Epidermal melanocyte (primary cell): Measurements from ENCODE around the gene RBFOX2.
"Not testable (repeated sequence)": the region's sequence is repeated elsewhere in the genome, so short reads cannot be mapped to it uniquely, and the experiment has no call there.

Experiments used
- DNase-seq: peaks from one replicate; pipeline ENCODE4 v3.0.0; 2011; ENCODE audit warnings: low spot score; ENCODE audit not compliant: insufficient read length

RBFOX2 gene

DNA sequence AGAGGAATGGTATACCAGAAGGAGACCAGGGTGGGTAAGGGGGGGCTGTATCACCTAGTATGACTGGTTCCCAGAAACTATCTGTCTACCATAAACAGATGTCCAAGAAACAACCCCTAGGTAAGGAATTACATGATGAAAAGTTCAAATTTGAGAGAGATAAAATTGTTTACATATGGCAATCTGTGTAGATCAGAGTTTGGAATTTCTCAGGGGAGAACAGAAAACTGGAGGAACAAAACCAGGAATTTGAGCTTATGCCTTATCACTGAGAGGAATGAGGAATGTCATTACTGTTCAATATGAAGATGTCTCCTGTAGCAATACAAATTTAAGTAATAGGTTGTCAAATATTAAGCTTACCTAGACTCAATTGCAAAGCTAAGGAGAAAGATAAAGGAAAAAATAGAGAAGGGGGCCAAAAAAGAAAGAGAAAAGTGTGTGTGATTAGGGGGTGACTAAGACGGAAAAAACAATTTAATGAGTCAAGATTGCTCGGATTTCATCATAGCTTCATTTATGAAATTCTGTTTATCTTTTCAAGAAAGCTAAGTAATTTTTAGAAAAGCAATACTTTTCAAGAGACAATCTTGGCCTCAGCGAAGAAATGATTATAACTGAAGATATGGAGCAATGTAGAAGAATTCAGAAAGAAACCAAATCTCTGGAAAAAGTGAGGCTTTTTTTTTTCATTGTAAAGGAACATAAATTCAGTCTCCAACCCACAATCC lies 193.2 kb downstream of the RBFOX2 start:
- no peak for DNase-seq

DNA sequence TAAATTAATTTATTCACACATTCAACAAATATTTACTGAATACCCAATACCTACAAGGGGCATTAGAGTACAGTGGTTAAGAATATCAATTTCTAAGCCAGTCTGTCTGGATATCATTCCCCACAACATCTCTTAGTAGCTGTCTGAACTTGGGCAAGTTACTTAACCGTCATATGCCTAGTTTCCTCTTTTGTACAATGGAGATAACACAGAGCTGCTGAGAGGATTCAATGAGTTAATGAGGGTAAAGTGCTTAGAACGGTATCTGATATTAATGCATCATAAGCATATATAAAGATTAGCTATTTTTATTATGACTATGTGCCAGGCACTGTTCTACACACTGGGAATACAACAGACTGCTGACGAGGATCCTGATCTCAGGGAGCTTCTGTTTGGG lies 194.6 kb downstream of the RBFOX2 start:
- DNase-seq: no peak

DNA sequence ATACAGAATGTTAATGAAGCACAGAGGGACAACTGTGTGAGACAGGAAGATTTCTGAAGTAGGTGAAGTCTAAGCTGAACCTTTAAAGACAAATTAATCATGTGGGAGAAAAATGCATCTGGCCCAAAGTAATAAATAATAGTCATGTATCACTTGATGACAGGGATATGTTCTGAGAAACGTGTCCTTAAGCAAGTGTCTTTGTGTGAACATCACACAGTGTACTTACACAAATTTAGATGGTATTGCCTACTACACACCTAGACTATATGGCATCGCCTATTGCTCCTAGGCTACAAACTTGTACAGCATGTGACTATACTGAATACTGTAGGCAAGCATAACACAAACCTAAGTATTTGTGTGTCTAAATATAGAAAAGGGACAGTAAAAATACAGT lies 198.3 kb downstream of the RBFOX2 start:
- no peak for DNase-seq

DNA sequence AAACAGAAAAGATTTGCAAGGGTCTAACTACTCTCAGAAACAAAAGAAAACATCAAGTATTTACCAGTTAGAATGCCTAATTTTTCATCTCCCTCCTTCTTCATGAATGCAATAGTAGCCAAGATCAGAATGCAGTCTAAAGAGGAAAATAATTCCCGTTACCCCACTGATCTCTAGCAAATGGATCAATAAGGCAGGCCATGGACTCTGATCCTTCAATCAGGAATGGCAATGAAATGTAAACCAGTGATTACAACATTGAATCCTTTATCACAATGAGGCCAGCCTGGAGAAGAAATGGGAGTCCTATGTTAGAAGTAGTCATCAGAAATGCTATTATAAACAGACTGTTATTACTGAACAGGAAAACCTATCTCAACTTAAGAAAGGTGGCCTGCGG lies 204.4 kb downstream of the RBFOX2 start:
- DNase-seq: no peak

DNA sequence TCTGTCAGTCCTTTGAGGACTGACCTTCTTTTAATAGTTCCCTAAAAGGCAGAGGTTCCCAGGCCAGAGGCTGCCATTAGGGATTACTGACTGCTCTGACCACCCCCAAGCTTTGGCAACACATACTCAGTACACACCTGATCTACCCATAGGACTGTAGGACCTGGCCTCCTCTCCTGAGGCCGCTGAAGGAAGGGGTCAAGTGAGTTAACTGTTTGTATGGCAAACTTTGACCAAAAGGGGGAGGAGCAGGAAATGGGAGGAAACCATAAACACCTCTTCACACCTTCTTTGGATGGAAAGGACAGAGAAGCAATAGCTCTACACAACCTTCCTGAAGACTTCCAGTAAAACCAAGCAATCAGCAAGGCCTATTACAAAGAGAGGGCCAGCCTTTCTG lies 207.0 kb downstream of the RBFOX2 start:
- DNase-seq: no peak

DNA sequence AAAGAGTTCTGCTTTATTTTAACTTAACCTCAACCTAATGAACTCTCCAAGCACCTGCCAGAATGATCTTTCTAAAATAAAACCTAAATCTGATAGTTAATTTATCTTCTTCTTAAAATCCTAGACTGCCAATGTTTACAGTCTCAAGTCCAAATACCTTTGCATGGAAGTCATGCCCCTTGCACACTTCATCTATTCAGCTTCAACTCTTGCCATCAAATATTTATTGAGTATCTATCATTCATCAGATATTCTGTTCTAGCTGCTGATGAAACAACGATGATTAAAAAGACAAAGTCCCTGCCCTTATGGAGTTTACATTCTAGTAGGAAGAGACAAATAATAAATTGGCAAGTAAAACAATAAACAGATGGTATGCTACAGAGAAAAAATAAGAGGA lies 209.2 kb downstream of the RBFOX2 start:
- no peak for DNase-seq

DNA sequence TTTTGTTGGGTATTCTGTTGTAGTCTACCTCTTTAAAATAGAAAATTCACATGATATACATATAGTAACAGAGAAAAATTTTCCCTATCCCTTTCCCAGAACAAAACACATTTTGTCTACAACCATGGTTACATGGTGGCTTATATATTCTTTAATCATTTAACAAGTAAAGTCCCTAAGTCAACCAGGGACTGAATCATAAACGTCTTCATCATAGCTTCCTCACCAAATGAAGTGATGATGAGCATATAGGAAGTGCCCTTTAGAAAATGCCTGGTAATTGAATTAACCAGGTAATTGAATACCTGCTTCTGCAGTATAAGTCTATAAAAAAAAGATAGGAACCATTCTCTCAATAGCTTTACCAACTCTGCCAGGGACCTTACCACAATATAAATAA lies 209.7 kb downstream of the RBFOX2 start:
- no peak for DNase-seq

DNA sequence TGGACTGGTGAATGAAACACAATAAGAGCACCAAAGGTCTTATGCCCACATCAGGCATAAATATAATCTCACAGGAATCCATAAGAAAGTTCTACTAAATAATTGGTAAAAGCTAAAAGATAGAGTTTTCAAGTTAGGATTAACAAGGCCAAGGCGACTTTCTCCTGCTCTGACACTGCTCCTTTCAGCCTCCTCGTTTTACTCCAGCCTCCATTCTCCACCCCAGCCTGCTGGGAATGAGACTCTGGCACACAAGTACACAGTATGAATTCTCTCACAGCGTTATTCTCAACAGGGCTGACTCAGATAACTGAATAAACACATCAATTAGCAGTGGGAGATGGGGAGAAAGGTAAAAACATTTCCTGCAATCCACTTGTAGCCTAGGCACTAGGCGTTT lies 216.0 kb downstream of the RBFOX2 start:
- DNase-seq: no peak

DNA sequence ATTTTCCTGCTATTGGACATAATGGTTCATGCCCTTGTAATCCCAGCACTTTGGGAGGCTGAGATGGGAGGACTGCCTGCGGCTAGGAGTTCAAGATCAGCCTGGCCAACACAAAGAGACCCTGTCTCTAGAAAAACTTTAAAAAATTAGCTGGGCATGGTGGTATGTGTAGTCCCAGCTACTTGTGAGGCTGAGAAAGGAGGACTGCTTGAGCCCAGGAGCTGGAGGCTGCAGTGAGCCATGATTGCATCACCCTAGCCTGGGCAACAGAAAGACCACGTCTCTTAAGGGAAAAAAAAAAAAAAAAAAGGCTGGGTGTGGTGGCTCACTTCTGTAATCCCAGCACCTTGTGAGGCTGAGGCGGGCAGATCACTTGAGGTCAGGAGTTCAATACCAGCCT lies 217.0 kb downstream of the RBFOX2 start:
- no peak for DNase-seq

DNA sequence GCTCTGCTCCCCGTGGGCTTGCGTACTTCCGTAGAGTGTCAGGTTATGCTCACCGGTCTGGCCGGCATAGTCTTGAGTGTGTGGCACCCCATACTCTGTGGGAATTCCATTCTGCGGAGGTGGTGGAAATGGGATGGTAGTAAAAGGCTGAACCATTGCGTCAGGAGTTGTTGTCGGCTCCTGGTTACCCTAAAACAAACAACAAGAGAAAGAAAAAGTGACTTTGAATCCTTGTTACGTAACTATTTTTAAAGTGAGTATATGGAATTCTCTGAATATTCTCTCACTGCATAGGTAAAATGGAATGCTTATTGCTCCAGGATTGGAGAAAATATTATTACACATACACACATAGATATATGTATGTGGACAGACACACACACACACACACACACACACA lies 218.8 kb downstream of the RBFOX2 start:
- DNase-seq: no peak

DNA sequence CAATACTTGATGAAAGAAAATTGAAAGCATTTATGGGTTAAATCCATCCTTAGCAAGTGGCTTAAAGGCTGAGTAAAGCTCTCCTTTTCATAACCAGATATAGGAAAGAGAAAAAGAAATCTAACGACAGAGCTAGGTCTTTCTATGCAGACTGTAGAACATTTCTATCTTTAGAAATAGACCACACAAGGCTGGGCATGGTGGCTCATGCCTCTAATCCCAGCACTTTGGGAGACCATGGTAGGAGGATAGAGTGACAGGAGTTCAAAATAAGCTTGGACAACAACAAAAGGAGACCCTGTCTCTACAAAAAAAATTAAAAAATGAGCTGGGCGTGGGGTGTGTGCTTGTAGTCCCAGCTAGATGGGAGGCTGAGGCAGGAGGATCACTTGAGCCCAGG lies 220.2 kb downstream of the RBFOX2 start:
- no peak for DNase-seq

DNA sequence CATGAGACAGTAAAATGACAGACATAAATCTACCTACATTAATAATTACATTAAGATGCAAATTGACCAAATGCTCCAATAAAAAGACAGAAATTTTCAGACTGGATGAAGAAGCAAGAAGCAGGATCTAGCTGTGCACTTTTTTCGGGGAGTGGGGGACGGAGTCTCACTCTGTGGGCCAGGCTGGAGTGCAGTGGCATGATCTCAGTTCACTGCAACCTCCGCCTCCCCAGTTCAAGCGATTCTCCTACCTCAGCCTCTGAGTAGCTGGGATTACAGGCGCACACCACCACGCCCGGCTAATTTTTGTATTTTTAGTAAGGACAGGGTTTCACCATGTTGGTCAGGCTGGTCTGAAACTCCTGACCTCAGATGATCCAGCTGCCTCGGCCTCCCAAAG lies 222.0 kb downstream of the RBFOX2 start:
- not testable (repeated sequence) for DNase-seq

DNA sequence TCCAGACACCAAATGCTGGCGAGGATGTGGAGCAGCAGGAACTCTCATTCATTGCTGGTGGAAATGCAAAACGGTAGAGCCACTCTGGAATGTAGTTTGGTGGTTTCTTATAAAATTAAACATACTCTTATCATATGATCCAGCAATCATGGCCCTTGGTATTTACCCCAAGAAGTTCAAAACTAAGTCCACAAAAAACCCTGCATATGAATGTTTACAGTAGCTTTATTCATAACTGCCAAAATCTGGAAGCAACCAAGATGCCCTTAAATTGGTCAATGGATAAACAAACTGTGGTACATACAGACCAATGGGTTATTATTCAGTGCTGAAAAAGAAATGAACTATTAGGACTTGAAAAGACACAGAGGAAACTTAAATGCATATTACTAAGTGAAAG lies 223.2 kb downstream of the RBFOX2 start:
- DNase-seq: no peak

DNA sequence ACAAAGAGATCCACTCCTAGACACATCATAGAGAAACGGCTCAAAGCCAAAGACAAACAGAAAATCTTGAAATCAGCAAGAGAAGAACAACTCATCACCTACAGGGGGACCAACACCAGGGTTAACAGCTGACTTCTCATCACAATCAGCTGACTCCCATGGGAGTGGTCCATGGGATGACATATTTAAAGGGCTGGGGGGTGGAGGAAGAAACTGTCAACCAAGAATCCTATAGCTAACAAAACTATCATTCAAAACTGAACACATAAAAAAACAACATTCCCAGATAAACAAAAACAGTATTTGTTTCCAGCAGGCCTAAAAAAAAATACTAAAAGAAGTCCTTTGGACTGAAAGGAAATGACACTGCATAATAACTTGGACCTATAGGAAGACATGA lies 224.2 kb downstream of the RBFOX2 start:
- no peak for DNase-seq

DNA sequence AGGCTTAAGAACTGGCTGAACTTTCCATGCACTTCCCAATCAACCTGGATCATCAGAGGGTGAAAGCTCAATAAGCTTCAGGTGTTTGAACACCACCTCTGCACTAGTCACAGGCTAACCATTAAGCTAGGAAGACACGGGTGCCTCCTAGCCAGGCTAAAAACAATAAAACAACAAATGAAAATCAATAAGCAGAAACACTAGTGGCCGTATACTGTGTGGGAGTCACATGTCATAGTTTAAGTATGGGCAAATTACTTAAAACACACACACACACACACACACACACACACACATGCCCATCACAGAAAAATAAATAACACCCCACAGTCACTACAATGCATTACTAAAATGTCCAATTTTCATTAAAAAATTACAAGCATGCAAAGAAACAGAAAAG lies 225.7 kb downstream of the RBFOX2 start:
- DNase-seq: no peak

DNA sequence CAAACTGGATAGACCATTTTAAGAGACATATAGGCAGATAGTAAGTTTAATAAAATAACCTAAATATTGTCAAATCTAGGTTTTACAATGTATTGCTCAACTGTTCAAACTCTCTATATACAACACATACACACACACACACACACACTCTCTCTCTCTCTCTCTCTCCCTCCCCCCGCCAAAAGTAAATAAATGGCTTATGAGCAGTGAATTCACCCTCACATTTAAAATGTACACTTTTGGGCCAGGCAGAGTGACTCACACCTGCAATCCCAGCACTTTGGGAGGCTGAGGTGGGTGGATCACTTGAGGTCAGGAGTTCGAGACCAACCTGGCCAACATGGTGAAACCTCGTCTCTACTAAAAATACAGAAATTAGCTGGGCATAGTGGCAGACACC lies 227.3 kb downstream of the RBFOX2 start:
- not testable (repeated sequence) for DNase-seq

DNA sequence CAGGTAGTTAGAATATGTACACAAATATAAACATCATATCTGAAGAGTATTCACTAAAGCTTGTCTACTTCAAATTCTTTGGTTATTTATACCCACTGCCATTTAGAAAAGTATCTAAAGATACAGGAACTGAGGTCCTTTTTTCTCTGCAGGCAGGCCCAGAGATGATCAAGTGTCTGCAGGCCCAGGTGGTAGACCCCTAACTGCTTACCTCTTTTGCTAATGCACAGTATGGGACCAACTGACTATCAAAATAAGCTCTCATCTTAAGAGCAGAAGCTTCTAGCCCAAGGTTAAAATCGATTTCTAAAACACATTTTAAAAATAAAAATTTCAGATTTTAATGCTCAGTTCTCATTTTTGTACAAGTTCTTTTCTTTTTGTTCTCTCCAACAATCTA lies 229.5 kb downstream of the RBFOX2 start:
- no peak for DNase-seq

DNA sequence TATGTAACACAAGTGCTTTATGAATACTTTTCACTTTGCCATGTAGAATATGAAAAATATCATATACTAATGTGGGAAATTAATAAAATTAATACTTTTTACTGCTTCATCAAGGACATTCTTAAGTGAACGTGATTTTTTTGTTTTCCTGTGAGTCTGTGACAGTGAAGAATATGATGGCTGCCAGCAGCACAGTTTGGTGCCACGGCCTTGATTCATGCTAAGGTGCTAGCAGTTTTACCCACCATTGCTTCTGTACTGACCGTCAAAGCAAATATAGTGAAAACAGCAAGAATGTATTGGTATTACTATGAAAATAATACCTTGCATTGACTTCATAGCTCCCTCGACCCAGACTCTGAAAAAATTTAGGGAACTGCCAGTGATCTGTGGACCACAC lies 231.2 kb downstream of the RBFOX2 start:
- DNase-seq: no peak

DNA sequence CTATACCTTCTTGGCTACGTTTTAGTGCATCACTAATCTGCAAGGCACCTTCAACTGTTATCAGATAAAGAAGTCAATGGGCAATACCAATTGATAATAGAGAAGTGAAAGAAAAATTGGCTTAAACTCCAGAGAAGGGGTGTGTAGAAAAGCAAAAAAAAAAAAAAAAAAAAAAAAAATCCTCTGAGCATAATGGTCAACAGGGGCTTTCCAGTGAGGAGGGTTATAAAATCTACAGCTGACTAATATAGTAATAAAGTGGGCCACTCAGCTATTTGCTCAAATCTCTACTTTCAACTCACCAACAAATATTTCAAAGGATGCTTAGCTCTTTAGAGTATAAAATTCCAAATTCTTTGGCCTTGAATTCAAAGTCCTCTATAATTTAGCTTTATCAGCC lies 233.1 kb downstream of the RBFOX2 start:
- DNase-seq: no peak

DNA sequence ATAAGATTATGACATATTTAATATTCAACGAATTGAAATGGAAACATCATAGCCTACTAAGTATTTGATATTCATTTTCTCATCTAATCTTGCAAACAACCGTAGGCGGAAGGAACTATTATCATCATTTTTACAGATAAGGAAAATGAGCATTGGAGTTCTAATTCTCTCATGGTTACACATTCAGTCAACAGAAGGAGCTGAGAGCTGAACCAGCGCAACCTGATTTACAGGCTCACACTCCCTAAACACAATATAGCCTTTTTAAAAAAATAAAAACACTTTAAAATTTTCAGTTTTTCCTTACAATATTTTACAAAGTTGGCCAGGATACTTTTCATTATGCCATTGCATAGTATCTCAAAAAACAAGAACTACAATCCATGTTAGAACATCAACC lies 236.1 kb downstream of the RBFOX2 start:
- no peak for DNase-seq

DNA sequence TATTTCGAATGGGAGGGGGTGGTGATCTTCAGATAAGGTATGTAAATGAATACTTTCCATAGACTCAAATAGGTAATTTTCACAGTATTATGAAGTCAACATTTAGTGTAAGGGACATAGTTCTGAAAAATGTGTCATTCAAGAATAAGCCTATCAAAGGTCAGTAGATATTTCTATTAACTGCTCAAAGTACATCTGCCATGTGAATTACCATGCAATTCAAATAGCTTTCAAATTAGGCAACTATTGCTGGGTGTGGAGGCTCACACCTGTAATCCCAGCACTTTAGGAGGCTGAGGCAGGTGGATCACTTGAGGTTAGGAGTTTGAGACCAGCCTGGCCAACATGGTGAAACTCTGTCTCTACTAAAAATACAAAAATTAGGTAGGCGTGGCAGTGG lies 236.8 kb downstream of the RBFOX2 start:
- DNase-seq: not testable (repeated sequence)

DNA sequence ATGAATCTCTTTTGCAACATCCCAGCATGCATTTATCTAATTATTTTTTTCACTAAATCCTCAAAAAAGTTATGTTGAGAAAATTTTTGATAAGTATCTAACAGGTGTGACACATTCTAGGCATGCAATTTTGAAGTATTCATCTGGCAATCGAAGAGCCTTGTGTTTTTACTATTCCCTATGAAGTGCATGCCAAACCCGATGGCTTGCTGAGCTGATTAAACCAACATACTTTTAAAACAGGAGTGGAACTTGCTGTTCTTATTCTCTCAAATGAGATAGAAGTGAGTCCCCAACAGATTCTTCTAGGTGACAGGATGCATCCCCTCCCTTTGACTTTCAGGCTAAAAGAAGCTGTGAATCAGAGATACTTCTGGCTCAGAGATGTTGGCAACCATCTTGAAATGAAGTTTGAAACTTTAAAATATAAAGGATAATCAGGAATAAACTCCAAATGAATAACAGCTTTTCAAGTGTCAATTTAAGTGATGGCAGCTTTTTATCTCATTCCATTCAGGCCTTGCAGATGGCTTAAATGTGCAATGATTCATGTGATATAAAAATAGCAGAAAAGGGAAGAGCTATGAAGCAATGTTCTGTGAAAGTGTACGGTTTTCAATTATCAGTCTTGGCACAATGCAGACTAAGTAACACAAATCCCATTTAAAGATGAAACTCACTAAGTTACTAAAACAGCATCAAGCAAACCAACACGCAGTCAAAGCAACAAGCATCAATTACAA lies 243.3 kb downstream of the RBFOX2 start:
- DNase-seq: no peak

DNA sequence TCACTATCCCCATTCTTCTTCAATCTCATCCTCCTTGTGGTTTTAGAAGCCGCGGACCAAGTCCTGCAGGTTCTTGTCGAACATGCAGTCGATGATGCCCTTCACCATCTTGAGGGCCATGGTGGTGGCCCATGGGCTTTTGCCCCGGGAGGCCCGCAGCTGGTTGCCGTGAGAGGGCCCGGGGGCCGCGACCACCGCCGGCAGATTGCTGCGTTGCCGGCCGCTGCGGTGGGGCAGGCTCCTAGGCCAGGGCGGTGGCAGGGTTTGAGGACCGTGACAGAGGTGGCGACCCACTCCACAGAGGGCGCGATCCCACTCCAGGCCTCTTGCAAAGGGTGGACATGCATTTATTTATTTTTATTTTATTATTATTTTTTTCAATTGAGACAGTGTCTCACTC lies 244.0 kb downstream of the RBFOX2 start:
- no peak for DNase-seq
